Sigmoid colon (tissue), 4 donors: ENCODE data around the gene TKT.

Source experiments
- CTCF ChIP-seq, 4 experiments: fragments of 450-650 bp in 3 of 4; fragments of 200-600 bp in 1 of 4; IDR thresholded peaks; one replicate each; pipeline ENCODE4 v1.5.1; 2016 to 2019; ENCODE audit warnings: antibody characterized with exemption in 4 of 4, mild to moderate bottlenecking in 3 of 4, moderate library complexity in 2 of 4
- EP300 ChIP-seq, 4 donors: sonication (generic); formaldehyde crosslinking; IDR thresholded peaks; one replicate each; pipeline ENCODE4 v1.6.1; 2017; ENCODE audit warnings: antibody characterized with exemption in 4 of 4
- POLR2A ChIP-seq, 2 donors: fragments of 450-650 bp; IDR thresholded peaks; one replicate each; pipeline ENCODE4 v1.6.1; 2016; ENCODE audit warnings: antibody characterized with exemption in 2 of 2, mild to moderate bottlenecking in 2 of 2, moderate library complexity in 2 of 2
- POLR2AphosphoS5 ChIP-seq, 4 donors: sonication (generic); formaldehyde crosslinking; IDR thresholded peaks; one replicate each; pipeline ENCODE4 v1.6.1; 2017; ENCODE audit warnings: antibody characterized with exemption in 4 of 4

GRCh38 chr3:53250881-53251605 is 4.8 kb downstream of the TKT start:
- TF ChIP-seq CTCF (IDR thresholded peaks at IDR 0.05), result no peak
- no peak for TF ChIP-seq EP300 (IDR thresholded peaks at IDR 0.05)
- no peak for TF ChIP-seq POLR2AphosphoS5 (IDR thresholded peaks at IDR 0.05)
- no peak for TF ChIP-seq POLR2A (IDR thresholded peaks at IDR 0.05)
